Measurements from ENCODE around the gene PDE8B.

PDE8B gene

GRCh38 chr5:77409870-77410621, 199.6 kb downstream of the PDE8B start:
- DNase-seq, result no peak

DNA sequence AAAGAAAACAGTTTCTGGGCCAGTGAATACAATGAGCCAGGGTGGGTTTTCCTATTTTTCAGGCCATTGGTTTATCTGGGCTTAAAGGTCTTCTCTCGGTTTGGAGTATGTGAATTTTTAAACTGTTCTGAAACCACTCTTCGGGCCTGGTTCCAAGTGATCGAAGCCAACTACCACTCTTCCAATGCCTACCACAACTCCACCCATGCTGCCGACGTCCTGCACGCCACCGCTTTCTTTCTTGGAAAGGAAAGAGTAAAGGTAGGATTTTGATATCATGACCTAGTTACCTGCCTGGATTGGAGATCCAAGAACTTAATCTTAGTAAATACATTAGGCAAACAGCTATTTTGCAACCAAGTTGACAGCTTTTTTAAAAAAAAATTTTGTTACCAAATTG, 202.6 kb downstream of the PDE8B start:
- no peak for DNase-seq

DNA sequence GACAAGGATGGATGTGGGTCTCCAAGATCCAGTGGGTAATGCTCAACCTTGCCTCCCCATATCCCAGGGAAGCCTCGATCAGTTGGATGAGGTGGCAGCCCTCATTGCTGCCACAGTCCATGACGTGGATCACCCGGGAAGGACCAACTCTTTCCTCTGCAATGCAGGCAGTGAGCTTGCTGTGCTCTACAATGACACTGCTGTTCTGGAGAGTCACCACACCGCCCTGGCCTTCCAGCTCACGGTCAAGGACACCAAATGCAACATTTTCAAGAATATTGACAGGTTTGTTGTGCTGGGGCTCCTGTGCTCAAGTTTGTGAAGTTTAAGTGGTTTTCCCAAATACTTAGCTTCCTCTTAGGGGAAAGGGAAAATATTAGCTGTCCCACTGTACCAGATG, 207.7 kb downstream of the PDE8B start:
- no peak for DNase-seq

DNA sequence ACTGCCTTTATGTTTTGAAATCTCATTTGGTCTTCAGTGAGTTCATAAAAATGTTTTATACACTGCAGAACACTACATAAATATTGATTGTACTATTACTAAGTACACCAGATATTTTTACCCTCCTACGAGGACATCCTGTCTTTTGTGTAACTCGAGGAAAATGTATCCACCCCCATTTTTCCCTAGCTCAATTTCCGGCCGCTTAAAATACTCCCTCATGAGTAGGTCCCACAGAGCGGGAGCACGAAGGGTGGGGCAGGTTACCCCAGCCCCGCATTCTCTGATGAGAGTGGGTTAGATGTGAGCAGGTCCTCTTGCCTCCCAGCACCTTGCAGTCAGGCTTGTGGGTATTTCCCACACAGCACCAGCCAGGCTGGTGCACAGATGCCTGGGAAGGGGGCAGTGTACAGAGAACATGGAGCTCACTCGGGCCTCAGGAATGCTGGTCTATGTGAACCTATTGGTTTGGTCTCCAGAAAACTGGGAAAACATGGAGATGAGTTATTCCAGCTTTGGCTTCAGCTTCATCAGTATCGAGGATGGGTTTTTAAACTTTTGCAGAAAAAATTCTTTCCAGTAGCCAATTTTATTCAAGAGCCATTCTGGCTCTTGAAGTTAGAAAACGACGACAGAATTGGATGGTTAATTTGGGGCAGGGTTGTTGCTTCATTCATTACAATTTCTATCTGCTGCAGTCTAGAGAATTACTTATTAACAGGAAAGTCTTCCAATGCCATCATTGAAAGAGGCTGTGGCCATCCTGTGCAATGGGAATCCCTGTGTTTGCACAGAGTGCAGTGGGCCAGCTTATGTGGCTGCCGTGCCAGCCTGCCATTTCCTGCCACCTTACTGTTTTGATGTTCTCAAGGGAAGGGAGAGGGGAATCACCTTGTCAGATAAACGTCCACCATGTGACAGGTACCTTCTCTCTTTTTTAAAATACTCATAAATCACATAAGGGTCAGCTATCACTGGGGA, 208.4 kb downstream of the PDE8B start:
- DNase-seq, result no peak

DNA sequence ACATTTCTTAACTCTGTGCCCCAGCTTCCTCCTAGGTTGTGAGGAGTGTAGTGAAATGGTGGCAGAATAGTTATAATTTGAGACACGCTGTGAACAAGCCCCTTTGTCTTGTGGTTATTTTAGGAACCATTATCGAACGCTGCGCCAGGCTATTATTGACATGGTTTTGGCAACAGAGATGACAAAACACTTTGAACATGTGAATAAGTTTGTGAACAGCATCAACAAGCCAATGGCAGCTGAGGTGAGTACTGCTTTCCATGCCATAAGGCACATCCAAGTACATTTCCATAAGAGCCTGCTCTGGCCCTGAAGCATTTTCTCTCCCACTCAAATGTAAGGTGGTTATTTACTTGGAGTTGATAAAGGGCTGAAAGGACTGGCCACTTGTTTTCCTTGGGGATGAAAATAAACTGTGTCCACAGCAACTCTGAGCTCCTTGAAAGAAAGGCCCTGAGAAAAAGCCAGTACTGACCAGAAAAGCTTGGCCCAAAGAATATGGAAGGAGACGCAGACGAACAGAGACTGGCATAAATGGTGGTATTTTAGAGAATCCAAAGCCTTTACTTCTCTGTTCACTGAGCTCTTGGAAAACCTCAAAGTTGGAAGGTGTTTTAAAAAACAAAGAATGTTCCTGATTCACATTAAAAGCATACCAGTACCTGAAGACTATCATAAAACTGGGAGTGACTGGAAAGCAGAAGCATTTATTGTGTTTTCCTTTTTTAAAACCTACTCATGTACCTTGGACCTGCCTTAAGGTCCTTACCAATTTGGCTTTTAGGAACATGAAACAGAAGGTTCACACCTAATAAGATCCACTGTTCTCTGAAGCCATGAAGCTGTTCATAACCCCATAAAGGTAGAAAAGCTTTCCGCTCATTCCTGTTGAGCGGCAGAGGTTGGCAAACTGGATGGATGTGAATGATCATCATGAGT, 209.4 kb downstream of the PDE8B start:
- no peak for DNase-seq

DNA sequence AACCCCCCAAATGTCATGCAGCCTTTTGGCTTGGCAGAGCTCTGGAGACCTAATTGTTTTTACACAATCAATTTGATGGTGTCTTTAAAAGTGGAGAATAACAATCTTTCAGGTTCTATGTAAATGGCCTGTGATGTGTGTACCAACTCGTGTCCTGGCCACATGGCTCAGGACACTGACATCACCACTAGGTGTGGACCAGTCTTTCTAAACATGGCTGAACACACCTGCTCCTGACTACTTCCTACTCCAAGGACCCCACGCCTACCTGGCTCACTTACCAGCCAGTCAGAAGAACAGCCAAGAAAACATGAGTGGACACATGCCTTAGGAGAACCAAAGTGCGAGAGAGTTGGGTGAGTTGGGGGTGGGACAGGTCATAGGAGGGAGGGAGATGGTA, 210.5 kb downstream of the PDE8B start:
- no peak for DNase-seq

DNA sequence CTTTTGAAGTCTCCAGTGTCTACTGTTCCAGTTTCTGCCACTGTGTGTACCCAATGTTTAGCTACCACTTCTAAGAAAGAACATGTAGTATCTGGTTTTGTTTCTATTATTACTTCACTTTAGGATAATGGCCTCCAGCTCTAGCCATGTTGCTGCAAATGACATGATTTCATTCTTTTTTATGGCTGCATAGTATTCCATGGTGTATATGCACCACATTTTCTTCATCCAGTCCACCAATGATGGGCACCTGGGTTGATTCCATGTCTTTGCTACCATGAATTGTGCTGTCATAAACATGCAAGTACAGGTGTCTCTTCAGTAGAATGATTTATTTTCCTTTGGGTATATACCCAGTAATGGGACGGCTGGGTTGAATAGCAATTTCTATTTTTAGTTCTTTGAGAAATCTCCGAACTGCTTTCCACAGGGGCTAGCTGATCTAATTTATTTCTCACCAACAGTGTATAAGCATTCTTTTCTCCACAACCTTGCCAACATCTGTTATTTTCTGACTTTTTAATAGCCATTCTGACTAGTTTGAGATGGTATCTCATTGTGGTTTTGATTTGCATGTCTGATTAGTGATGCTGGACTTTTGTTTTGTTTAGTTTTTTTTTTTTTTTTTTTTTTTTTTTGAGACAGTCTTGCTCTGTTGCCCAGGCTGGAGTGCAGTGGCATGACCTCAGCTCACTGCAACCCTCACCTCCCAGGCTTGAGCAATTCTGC, 212.7 kb downstream of the PDE8B start:
- DNase-seq, result peak; percentile 23 to 34

GRCh38 chr5:77424921-77425320, 214.4 kb downstream of the PDE8B start:
- DNase-seq, result no peak

GRCh38 chr5:77425420-77425819, 214.9 kb downstream of the PDE8B start:
- DNase-seq, result no peak

GRCh38 chr5:77425998-77426659, 215.6 kb downstream of the PDE8B start:
- DNase-seq, result no peak

- no peak for DNase-seq
Observed at GRCh38 chr5:77426670-77427069, 216.2 kb downstream of the PDE8B start.

- no peak for DNase-seq
Observed at GRCh38 chr5:77427998-77428397, 217.5 kb downstream of the PDE8B start.

DNA sequence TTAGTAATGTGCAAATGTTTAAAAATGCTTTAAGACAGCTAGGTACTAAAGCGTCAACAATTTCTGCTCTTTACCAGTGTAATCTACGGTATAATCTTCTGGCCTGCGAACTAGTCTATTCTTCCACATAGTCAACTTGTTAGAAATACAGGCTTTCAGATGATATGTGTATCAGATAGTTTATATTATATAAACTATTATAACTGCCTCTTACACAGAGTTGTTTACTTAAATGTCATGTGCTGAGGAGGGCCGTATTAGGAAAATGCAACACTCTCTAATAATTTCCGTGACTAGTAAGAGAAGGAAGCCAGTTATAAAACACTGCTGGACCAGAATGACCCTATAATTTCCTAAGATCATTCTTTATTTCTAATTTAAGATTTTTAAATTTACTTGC, 218.0 kb downstream of the PDE8B start:
- DNase-seq, result no peak

- DNase-seq, result no peak
Observed at GRCh38 chr5:77430726-77431125, 220.2 kb downstream of the PDE8B start.

DNA sequence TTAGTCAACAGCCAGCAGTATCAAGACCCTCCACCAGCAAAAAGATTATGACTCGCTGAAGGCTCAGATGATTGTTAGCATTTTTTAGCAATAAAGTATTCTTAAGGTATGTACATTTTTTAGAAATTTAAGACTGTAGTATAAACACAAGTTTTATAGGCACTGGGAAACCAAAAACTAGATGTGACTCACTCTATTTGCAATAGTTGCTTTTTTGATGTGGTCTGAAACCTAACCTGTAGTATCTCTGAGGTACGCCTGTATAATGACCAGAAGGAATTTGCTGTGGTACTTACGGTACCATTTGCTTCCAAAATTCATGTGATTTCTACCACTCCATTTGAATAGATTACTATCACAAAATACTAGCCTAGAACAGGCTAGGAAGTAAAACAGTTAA, 220.8 kb downstream of the PDE8B start:
- DNase-seq, result no peak

- DNase-seq, result no peak
Observed at GRCh38 chr5:77431719-77432118, 221.2 kb downstream of the PDE8B start.

- DNase-seq, result peak in 1 of 2 experiments; percentile 28
Observed at GRCh38 chr5:77437194-77437593, 226.7 kb downstream of the PDE8B start.

GRCh38 chr5:77438071-77438470, 227.6 kb downstream of the PDE8B start:
- DNase-seq, result no peak

DNA sequence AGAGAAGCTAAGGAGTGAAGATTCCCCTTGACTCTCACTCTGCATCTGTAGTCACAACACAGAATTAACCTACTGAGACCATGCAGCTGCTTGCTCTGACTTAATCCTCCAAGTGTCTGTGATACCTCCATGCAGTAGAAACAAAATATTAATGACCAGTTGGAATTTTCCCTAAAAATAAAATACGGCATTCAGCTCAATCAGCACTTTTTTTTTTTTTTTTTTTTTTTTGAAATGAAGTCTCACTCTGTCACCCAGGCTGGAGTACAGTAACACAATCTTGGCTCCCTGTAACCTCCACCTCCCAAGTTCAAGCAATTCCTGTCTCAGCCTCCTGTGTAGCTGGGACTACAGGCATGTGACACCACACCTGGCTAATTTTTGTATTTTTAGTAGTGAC, 233.2 kb downstream of the PDE8B start:
- no peak for DNase-seq

- DNase-seq, result no peak
Observed at GRCh38 chr5:77444356-77444755, 233.9 kb downstream of the PDE8B start.

DNA sequence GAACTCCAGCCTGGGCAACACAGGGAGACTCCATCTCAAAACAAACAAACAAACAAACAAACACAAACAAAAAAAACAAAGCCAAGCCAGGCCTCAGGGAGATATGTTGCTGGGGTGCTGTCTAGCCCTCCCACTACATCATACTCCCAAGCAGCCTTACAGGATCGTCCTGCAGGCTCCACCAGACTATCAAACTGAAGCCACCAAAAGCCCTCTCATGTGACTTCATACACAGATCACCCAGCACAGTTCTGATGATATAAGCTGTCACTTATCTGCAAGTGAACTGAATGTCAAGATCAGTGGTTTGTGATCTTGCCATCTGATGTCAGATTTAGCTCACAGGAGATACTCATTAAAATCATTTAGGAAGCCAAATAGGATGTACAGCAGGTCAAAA, 238.4 kb downstream of the PDE8B start:
- DNase-seq, result no peak

- no peak for DNase-seq
Observed at GRCh38 chr5:77449277-77449676, 238.8 kb downstream of the PDE8B start.
